Spleen (tissue), 7 donors: Measurements from ENCODE around the gene KPNA6.

Experiments used
- POLR2A ChIP-seq, 3 donors: fragments of 450-650 bp; IDR thresholded peaks; one replicate each; pipeline ENCODE4 v1.5.1; 2017; ENCODE audit warnings: antibody characterized with exemption in 3 of 3, mild to moderate bottlenecking in 1 of 3
- TF ChIP-seq, protein P1 (sequence below), 11 experiments: fragments of 200-600 bp in 7 of 11; fragments of 450-650 bp in 4 of 11; sonication (generic) in 4 of 11; IDR thresholded peaks in 8 of 11; conservative IDR thresholded peaks in 3 of 11; 1 replicate in 7 of 11; 2 replicates in 4 of 11; pipeline versions ENCODE4 v1.4.0 to v1.8.0; 2016 to 2021; ENCODE audit warnings: antibody characterized with exemption in 11 of 11, inconsistent platforms in 4 of 11, mild to moderate bottlenecking in 1 of 11
- donor health status: DM: no; HTN: no; CAD: no; lungs with moderate emphysema.
- donor health status: DM: no; HTN: no; CAD: no.
- donor health status: DM: no; HTN: no; CAD: no.

DNA sequence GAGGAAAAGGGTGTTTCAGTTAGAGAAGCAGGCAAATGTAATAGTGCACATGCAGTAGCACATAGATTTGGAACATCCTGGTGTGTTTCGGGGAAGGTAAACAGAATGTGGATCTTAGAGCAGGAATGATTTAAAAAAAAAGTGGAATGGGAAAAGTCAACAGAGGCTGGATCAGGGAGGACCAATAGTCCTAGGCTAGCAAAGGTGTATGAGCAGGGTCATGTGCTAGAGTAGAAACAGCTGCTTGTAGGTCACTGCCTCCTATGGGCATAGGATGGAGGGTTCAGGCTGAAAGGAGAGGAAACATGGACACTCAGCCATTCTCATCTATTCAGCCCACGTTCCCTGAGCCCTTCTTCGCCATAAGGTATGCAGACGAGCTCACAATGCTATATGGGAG lies 3.7 kb upstream of the KPNA6 start:
- TF ChIP-seq, protein P1, sequence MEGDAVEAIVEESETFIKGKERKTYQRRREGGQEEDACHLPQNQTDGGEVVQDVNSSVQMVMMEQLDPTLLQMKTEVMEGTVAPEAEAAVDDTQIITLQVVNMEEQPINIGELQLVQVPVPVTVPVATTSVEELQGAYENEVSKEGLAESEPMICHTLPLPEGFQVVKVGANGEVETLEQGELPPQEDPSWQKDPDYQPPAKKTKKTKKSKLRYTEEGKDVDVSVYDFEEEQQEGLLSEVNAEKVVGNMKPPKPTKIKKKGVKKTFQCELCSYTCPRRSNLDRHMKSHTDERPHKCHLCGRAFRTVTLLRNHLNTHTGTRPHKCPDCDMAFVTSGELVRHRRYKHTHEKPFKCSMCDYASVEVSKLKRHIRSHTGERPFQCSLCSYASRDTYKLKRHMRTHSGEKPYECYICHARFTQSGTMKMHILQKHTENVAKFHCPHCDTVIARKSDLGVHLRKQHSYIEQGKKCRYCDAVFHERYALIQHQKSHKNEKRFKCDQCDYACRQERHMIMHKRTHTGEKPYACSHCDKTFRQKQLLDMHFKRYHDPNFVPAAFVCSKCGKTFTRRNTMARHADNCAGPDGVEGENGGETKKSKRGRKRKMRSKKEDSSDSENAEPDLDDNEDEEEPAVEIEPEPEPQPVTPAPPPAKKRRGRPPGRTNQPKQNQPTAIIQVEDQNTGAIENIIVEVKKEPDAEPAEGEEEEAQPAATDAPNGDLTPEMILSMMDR (IDR thresholded peaks at IDR 0.05 in 8 of 11, conservative IDR thresholded peaks at IDR 0.05 in 3 of 11): no peak
- TF ChIP-seq POLR2A (IDR thresholded peaks at IDR 0.05): no peak
